ENCODE data around the gene PRIMA1. TPM values are rescaled to one million over a fixed set of nuclear protein-coding genes. Genes with fewer than 3 reads are reported as not detected.

PRIMA1 gene
- total RNA-seq, 6 donors from 2014 or later = under 0.01 to 1.8 (median 0.62) TPM

GRCh38 chr14:93720981-93721483, 67.3 kb downstream of the PRIMA1 start:
- peak in 1 of 2 donors; percentile 44 for DNase-seq
- no peaks in the 10 kb centered on the region for H3K36me3 ChIP-seq

DNA sequence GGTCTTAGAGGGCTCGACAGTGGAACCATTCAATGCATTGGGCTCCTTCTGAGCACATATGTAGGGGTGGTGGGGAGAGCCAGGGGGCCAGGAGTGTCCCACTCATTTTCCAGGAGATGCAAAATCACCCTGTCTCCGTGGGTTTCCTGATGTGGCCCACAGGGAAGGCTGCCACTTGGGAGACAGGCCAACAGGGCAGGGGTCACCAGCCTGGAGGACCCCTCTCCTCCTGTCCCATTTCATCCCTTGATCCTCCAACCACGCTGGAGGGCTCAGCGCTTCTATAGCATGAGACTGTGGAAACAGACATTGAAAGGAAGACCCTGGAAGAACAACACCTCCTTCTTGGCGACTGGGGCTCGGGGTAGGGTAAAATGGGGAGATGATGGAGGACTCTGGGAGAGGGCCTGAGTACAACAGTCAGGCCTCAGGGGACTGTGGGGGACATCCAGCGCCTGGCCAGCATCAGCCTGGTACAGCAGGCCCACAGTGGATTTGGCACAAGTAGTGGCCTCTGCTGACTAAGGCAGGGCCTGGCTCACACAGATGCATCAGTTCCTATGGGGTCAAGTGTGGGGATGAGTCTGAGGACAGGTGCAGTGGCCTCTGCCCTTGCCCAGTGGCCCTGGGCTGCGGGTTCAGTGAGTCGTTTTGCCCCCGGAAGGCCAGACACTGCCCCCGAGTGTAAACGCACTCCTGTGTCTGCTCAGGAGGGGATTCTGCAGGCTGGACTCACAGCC, 68.0 kb downstream of the PRIMA1 start:
- 83 to 85% methylated on average over 8 to 12 of the region's 12 CpGs for WGBS, 2 donors
- Histone ChIP-seq H3K4me1 (no peaks in the 10 kb centered on the region), H3K36me3 (no peaks in the 10 kb centered on the region), H3K27me3 (no peaks in the 10 kb centered on the region), H3K4me3 (no peak overlapping the region), H3K9me3 (no peaks in the 10 kb centered on the region), H3K27ac (no peak overlapping the region)
- ATAC-seq (ENCODE audit: low FRiP score in 2 of 2) (no peak), DNase-seq (peak in 1 of 2 donors; percentile 53)
- no peak for TF ChIP-seq POLR2AphosphoS5 (IDR thresholded peaks at IDR 0.05)
- TF ChIP-seq POLR2A (IDR thresholded peaks at IDR 0.05) = no peak
- no peak for TF ChIP-seq CTCF (IDR thresholded peaks at IDR 0.05)
- TF ChIP-seq EP300 (IDR thresholded peaks at IDR 0.05) = no peak

More at GRCh38 chr14:93720981-93721483, 67.3 kb downstream of the PRIMA1 start:
- no peak for ATAC-seq (ENCODE audit: low FRiP score in 2 of 2)
- no peak overlapping the region for H3K4me3 ChIP-seq
- no peak overlapping the region for H3K27ac ChIP-seq
- 87 to 88% methylated on average over 13 of the region's 13 CpGs for WGBS, 2 donors
- no peak for TF ChIP-seq POLR2A (IDR thresholded peaks at IDR 0.05)
- TF ChIP-seq POLR2AphosphoS5 (IDR thresholded peaks at IDR 0.05) = no peak
- TF ChIP-seq EP300 (IDR thresholded peaks at IDR 0.05) = no peak
- TF ChIP-seq CTCF (IDR thresholded peaks at IDR 0.05) = no peak
- H3K27me3 ChIP-seq = no peaks in the 10 kb centered on the region
- no peaks in the 10 kb centered on the region for H3K4me1 ChIP-seq
- H3K9me3 ChIP-seq = no peaks in the 10 kb centered on the region

GRCh38 chr14:93719256-93719655, 69.0 kb downstream of the PRIMA1 start:
- Histone ChIP-seq H3K36me3 (no peaks in the 10 kb centered on the region), H3K9me3 (no peaks in the 10 kb centered on the region), H3K4me3 (no peak overlapping the region), H3K27me3 (no peaks in the 10 kb centered on the region), H3K27ac (no peak overlapping the region), H3K4me1 (no peaks in the 10 kb centered on the region)
- ATAC-seq (ENCODE audit: low FRiP score in 2 of 2) = peak in 1 of 2 donors; percentile 31
- no peak for DNase-seq
- WGBS, 2 donors = 93 to 95% methylated on average over 3 of the region's 3 CpGs
- TF ChIP-seq CTCF (IDR thresholded peaks at IDR 0.05) (no peak), POLR2A (IDR thresholded peaks at IDR 0.05) (no peak), POLR2AphosphoS5 (IDR thresholded peaks at IDR 0.05) (no peak), EP300 (IDR thresholded peaks at IDR 0.05) (no peak)

- no peak overlapping the region for H3K4me3 ChIP-seq
- no peak for ATAC-seq (ENCODE audit: low FRiP score in 2 of 2)
- DNase-seq = peak in 1 of 2 donors; percentile 56
- TF ChIP-seq POLR2A (IDR thresholded peaks at IDR 0.05) (no peak), POLR2AphosphoS5 (IDR thresholded peaks at IDR 0.05) (no peak), CTCF (IDR thresholded peaks at IDR 0.05) (no peak), EP300 (IDR thresholded peaks at IDR 0.05) (no peak)
- 83 to 85% methylated on average over 10 to 13 of the region's 13 CpGs for WGBS, 2 donors
- H3K27me3 ChIP-seq = no peaks in the 10 kb centered on the region
- no peaks in the 10 kb centered on the region for H3K4me1 ChIP-seq
- no peaks in the 10 kb centered on the region for H3K9me3 ChIP-seq
- no peaks in the 10 kb centered on the region for H3K36me3 ChIP-seq
- H3K27ac ChIP-seq = no peak overlapping the region
These were observed 70.5 kb downstream of the PRIMA1 start for GRCh38 chr14:93717668-93718320.
